PC-3 (cell line): Measurements from ENCODE around the gene JCHAIN. TPM values are rescaled to one million over a fixed set of nuclear protein-coding genes. Genes with fewer than 3 reads are reported as not detected.

Experiments
- ATAC-seq: fragments of 200-7000 bp; cut with Tn5 transposase; 2 replicates; pipeline ENCODE4 v1.9.1; 2020; ENCODE audit warnings: mild to moderate bottlenecking, moderate library complexity
- BruUV-seq: library from RNA; stranded (reverse); fragments of 400-500 nt; replicated peaks from 2 replicates; lab custom pipeline; 2021; lab: Mats Ljungman, UMichigan
- CTCF ChIA-PET: fragments of 300-600 bp; sonication (Branson Sonifier 250); formaldehyde crosslinking; loops from one replicate; lab custom pipeline; 2022; ENCODE audit warnings: antibody characterized with exemption; lab: Charles Lee
- POLR2A ChIA-PET: fragments of 300-600 bp; sonication (Branson Sonifier 250); formaldehyde crosslinking; loops from one replicate; lab custom pipeline; 2022; ENCODE audit warnings: antibody characterized with exemption; ENCODE audit not compliant: unreplicated experiment; lab: Charles Lee
- DNase-seq: peaks from one replicate; pipeline ENCODE4 v3.0.0-alpha.2; 2015
- H2AFZ ChIP-seq: fragments of 300-600 bp; sonication (generic); 2 replicates; pipeline ENCODE4 v1.6.0; 2016; ENCODE audit warnings: antibody characterized with exemption, low read length
- H3F3A ChIP-seq: fragments of 300-600 bp; sonication (generic); one replicate; pipeline ENCODE4 v1.6.0; 2017; ENCODE audit warnings: antibody characterized with exemption, low read length, control low read depth, mild to moderate bottlenecking; ENCODE audit not compliant: unreplicated experiment
- H3K27ac ChIP-seq: fragments of 300-600 bp; sonication (generic); 2 replicates; pipeline ENCODE4 v1.5.1; 2016; ENCODE audit warnings: mild to moderate bottlenecking, low read length
- H3K27me3 ChIP-seq: fragments of 300-600 bp; sonication (generic); 2 replicates; pipeline ENCODE4 v1.6.1; 2016; ENCODE audit warnings: low read length, mixed read lengths
- H3K36me3 ChIP-seq: fragments of 300-600 bp; sonication (generic); 2 replicates; pipeline ENCODE4 v1.6.1; 2016; ENCODE audit warnings: low read depth, mixed run types, low read length, mixed read lengths
- H3K4me1 ChIP-seq: fragments of 300-600 bp; sonication (generic); 2 replicates; pipeline ENCODE4 v1.5.1; 2016; ENCODE audit warnings: low read length; ENCODE audit not compliant: insufficient read depth
- H3K4me2 ChIP-seq: fragments of 300-600 bp; sonication (generic); 2 replicates; pipeline ENCODE4 v1.6.0; 2016; ENCODE audit warnings: low read length
- H3K4me3 ChIP-seq: fragments of 300-600 bp; sonication (generic); 2 replicates; pipeline ENCODE4 v1.5.1; 2016; ENCODE audit warnings: mild to moderate bottlenecking, low read length, mixed read lengths
- H3K79me2 ChIP-seq: fragments of 300-600 bp; sonication (generic); 2 replicates; pipeline ENCODE4 v1.6.1; 2017; ENCODE audit warnings: low read length, mixed read lengths
- H3K9ac ChIP-seq: fragments of 300-600 bp; sonication (generic); 2 replicates; pipeline ENCODE4 v1.6.0; 2016; ENCODE audit warnings: mild to moderate bottlenecking, low read length
- H3K9me2 ChIP-seq: fragments of 300-600 bp; sonication (generic); replicated peaks from 2 replicates; pipeline ENCODE4 v1.6.1; 2016; ENCODE audit warnings: mixed run types, low read length, mixed read lengths
- H3K9me3 ChIP-seq: fragments of 300-600 bp; sonication (generic); 2 replicates; pipeline ENCODE4 v1.6.1; 2016; ENCODE audit warnings: low read length, mixed read lengths
- H4K20me1 ChIP-seq: fragments of 300-600 bp; sonication (generic); 2 replicates; pipeline ENCODE4 v1.6.1; 2016; ENCODE audit warnings: low read length, mixed read lengths
- EZH2 ChIP-seq: fragments of 300-600 bp; sonication (generic); IDR thresholded peaks from one replicate; pipeline ENCODE4 v1.6.1; 2017; ENCODE audit warnings: antibody characterized with exemption, mild to moderate bottlenecking, low read length; ENCODE audit not compliant: unreplicated experiment
- EZH2phosphoT487 ChIP-seq: fragments of 300-600 bp; sonication (generic); IDR thresholded peaks from 2 replicates; pipeline ENCODE4 v1.6.1; 2018; ENCODE audit warnings: mild to moderate bottlenecking, antibody characterized with exemption, low read length, borderline replicate concordance
- intact Hi-C: fragments of 100-400 bp; cut with micrococcal nuclease; formaldehyde crosslinking; loops from 2 replicates; pipeline ENCODE4 v1.9.0; 2023
- total RNA-seq: library from RNA; depleted of rRNA; stranded (reverse); fragments of >200 nt; gene quantifications from 2 replicates; pipeline ENCODE4 v1.2.3, GENCODE V29; 2014
- TF ChIP-seq, protein P1 (sequence below): fragments of 300-600 bp; sonication (generic); conservative IDR thresholded peaks from 2 replicates; pipeline ENCODE4 v1.5.1; 2017; ENCODE audit warnings: antibody characterized with exemption, low read depth, mild to moderate bottlenecking, low read length

JCHAIN gene
- total RNA-seq, 1 experiment from 2014 or later = not detected

DNA sequence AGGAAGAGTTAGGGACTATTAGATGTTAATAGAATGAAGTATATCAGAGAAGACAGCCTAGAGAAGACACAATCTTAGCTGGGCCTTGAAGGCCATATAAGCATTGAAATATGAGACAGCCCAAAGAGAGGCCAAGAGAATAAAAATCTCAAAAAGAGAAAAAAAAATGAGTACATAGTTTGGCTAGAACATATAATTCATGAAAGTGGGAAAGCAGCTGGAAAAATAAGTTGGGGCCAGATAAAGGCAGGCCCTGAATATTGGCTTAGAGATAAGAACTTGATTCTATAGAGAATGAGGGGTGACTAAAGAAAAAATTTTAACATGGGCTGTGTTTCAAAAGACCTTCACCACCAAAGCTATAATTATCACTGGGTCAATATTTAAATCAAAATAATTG, 14.6 kb upstream of the JCHAIN start:
- DNase-seq (no peak), ATAC-seq (no peak)
- Histone ChIP-seq H3K79me2 (no peaks in the 10 kb centered on the region), H3K9ac (no peak overlapping the region), H3K9me2 (no peaks in the 10 kb centered on the region), H3K27me3 (no peaks in the 10 kb centered on the region), H3K4me2 (no peak overlapping the region), H2AFZ (no peak overlapping the region), H4K20me1 (no peaks in the 10 kb centered on the region), H3F3A (no peaks in the 10 kb centered on the region), H3K27ac (no peak overlapping the region), H3K9me3 (no peaks in the 10 kb centered on the region), H3K4me1 (peaks cover 12% of the 10 kb centered on the region), H3K4me3 (no peak overlapping the region), H3K36me3 (no peaks in the 10 kb centered on the region)
- ChIA-PET POLR2A (no interaction called here), CTCF (no interaction called here)
- no peak for TF ChIP-seq EZH2phosphoT487
- TF ChIP-seq, protein P1, sequence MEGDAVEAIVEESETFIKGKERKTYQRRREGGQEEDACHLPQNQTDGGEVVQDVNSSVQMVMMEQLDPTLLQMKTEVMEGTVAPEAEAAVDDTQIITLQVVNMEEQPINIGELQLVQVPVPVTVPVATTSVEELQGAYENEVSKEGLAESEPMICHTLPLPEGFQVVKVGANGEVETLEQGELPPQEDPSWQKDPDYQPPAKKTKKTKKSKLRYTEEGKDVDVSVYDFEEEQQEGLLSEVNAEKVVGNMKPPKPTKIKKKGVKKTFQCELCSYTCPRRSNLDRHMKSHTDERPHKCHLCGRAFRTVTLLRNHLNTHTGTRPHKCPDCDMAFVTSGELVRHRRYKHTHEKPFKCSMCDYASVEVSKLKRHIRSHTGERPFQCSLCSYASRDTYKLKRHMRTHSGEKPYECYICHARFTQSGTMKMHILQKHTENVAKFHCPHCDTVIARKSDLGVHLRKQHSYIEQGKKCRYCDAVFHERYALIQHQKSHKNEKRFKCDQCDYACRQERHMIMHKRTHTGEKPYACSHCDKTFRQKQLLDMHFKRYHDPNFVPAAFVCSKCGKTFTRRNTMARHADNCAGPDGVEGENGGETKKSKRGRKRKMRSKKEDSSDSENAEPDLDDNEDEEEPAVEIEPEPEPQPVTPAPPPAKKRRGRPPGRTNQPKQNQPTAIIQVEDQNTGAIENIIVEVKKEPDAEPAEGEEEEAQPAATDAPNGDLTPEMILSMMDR = no peak
- no peak for TF ChIP-seq EZH2
- no TSS peak for BruUV-seq
- intact Hi-C loops = no loop called here

DNA sequence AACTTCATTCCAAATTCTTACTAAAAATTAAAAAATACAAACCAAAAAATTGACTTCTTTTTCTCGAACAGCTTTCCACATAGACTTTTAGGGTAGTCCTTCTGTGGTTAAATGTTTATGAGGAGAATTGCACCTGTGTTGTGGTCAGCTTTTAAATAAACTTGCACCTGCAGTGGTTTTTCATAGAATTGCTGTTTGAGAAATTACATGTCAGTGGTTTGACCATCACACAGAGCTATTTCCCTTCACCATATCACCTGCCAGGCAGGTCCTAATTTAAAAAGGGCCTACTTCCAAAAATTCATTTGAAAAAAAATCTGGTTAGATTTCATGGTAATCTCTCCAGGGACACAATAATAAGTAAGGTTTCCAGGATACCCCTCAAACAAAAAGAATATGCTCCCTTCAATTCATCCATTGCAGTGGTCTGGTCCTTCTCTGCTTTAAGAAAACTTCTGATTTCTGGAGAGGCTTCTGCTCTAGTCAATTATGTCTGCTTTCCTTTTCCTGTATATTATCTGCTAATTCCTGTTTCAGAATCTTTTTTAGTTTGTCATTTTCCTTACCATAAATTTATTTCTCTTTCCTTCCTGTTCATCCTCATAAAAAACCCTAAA, 12.2 kb upstream of the JCHAIN start:
- TF ChIP-seq EZH2 = no peak
- TF ChIP-seq, protein P1 = no peak
- no peak for TF ChIP-seq EZH2phosphoT487
- CTCF ChIA-PET = interaction anchor here (0.7 kb wide), 1 partner anchor 19 kb away, joined by 3 read pairs; no protein-coding TSS in a partner anchor
- Histone ChIP-seq H3K79me2 (no peaks in the 10 kb centered on the region), H3K9me2 (no peaks in the 10 kb centered on the region), H3K27ac (no peak overlapping the region), H3F3A (no peaks in the 10 kb centered on the region), H3K27me3 (no peaks in the 10 kb centered on the region), H3K4me3 (no peak overlapping the region), H3K9me3 (no peaks in the 10 kb centered on the region), H4K20me1 (no peaks in the 10 kb centered on the region), H3K9ac (no peak overlapping the region), H3K36me3 (no peaks in the 10 kb centered on the region), H3K4me1 (peaks cover 12% of the 10 kb centered on the region), H2AFZ (no peak overlapping the region), H3K4me2 (no peak overlapping the region)
- no peak for DNase-seq
- ATAC-seq = no peak
- POLR2A ChIA-PET = no interaction called here
- intact Hi-C loops = no loop called here
- BruUV-seq = no TSS peak

DNA sequence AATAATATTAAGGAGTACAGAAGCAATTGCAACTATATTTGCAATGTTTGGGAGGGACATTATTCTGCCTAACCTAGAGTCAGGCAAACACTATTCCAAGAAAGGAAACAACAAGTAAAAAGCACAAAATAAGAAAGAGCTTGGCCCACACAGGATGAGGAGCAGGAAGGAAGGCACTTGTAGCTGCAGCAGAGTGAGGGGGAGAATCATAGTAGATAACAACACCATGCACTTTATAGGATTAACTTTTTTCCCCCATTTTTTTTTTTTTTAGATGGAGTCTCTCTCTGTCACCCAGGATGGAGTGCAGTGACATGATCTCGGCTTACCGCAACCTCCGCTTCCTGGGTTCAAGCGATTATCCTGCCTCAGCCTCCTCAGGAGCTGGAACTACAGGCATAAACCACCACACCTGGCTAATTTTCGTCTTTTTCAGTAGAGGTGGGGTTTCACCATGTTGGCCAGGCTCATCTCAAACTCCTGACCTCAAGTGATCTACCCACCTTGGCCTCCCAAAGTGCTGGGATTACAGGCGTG, 10.3 kb upstream of the JCHAIN start:
- H3K4me2 ChIP-seq = no peak overlapping the region
- no peak overlapping the region for H3K4me3 ChIP-seq
- ChIA-PET CTCF (no interaction called here), POLR2A (no interaction called here)
- H3K9ac ChIP-seq = no peak overlapping the region
- no peaks in the 10 kb centered on the region for H3K9me3 ChIP-seq
- H3K9me2 ChIP-seq = no peaks in the 10 kb centered on the region
- TF ChIP-seq, protein P1 = no peak
- TF ChIP-seq EZH2phosphoT487 = no peak
- no peak for TF ChIP-seq EZH2
- intact Hi-C loops = no loop called here
- ATAC-seq = no peak
- no peaks in the 10 kb centered on the region for H4K20me1 ChIP-seq
- H2AFZ ChIP-seq = peak overlapping the region; percentile 23; the same call in 1 of the 2 replicates
- no peaks in the 10 kb centered on the region for H3K36me3 ChIP-seq
- peaks cover 12% of the 10 kb centered on the region for H3K4me1 ChIP-seq
- no peaks in the 10 kb centered on the region for H3K27me3 ChIP-seq
- H3K79me2 ChIP-seq = no peaks in the 10 kb centered on the region
- BruUV-seq = no TSS peak
- no peaks in the 10 kb centered on the region for H3F3A ChIP-seq
- H3K27ac ChIP-seq = no peak overlapping the region
- DNase-seq = no peak
